HG02852 (cell line): Measurements from ENCODE around the gene UNG.
"Not testable (repeated sequence)": the region's sequence is repeated elsewhere in the genome, so short reads cannot be mapped to it uniquely, and the experiment has no call there.

ENCODE experiments used
- ATAC-seq: cut with Tn5 transposase; IDR thresholded peaks from one replicate; pipeline ENCODE4 v1.9.1; 2021; ENCODE audit warnings: mild to moderate bottlenecking, moderate library complexity; ENCODE audit not compliant: unreplicated experiment

The UNG gene

GRCh38 chr12:109120557-109120956, 23.2 kb downstream of the UNG start:
- no peak for ATAC-seq

GRCh38 chr12:109121346-109121880, 24.0 kb downstream of the UNG start:
- no peak for ATAC-seq

GRCh38 chr12:109124878-109125648, 27.7 kb downstream of the UNG start:
- no peak for ATAC-seq

GRCh38 chr12:109125791-109126190, 28.4 kb downstream of the UNG start:
- ATAC-seq: no peak

GRCh38 chr12:109126784-109127183, 29.4 kb downstream of the UNG start:
- no peak for ATAC-seq

- ATAC-seq: no peak
Measured at GRCh38 chr12:109127533-109128242, 30.3 kb downstream of the UNG start.

GRCh38 chr12:109130297-109131153, 33.1 kb downstream of the UNG start:
- no peak for ATAC-seq

- no peak for ATAC-seq
Measured at GRCh38 chr12:109131154-109132050, 34.0 kb downstream of the UNG start.

- ATAC-seq: no peak
Measured at GRCh38 chr12:109134186-109134917, 37.0 kb downstream of the UNG start.

- no peak for ATAC-seq
Measured at GRCh38 chr12:109137055-109137454, 39.7 kb downstream of the UNG start.

- no peak for ATAC-seq
Measured at GRCh38 chr12:109139360-109139759, 42.0 kb downstream of the UNG start.

- no peak for ATAC-seq
Measured at GRCh38 chr12:109139791-109140190, 42.4 kb downstream of the UNG start.

- ATAC-seq: no peak
Measured at GRCh38 chr12:109140560-109140959, 43.2 kb downstream of the UNG start.

GRCh38 chr12:109144224-109144623, 46.8 kb downstream of the UNG start:
- ATAC-seq: no peak

- not testable (repeated sequence) for ATAC-seq
Measured at GRCh38 chr12:109147126-109147525, 49.7 kb downstream of the UNG start.

GRCh38 chr12:109147954-109148353, 50.6 kb downstream of the UNG start:
- no peak for ATAC-seq

- no peak for ATAC-seq
Measured at GRCh38 chr12:109150124-109150640, 52.8 kb downstream of the UNG start.

GRCh38 chr12:109151457-109151856, 54.1 kb downstream of the UNG start:
- ATAC-seq: no peak

GRCh38 chr12:109153821-109154441, 56.5 kb downstream of the UNG start:
- no peak for ATAC-seq
